HG02943 (cell line): ENCODE measurements around the gene LTB4R2.
"Not testable (repeated sequence)": the region's sequence is repeated elsewhere in the genome, so short reads cannot be mapped to it uniquely, and the experiment has no call there.

Source experiments
- ATAC-seq: cut with Tn5 transposase; IDR thresholded peaks from one replicate; pipeline ENCODE4 v1.9.1; 2021; ENCODE audit warnings: mild to moderate bottlenecking, low read depth, moderate library complexity; ENCODE audit not compliant: unreplicated experiment

LTB4R2 gene

GRCh38 chr14:24335461-24336171, 25.7 kb downstream of the LTB4R2 start:
- ATAC-seq, result no peak

GRCh38 chr14:24337144-24337823, 27.3 kb downstream of the LTB4R2 start:
- no peak for ATAC-seq

GRCh38 chr14:24337824-24338175, 27.9 kb downstream of the LTB4R2 start:
- ATAC-seq, result no peak

- ATAC-seq, result no peak
Observed at GRCh38 chr14:24338843-24339242, 28.9 kb downstream of the LTB4R2 start.

GRCh38 chr14:24339284-24340151, 29.6 kb downstream of the LTB4R2 start, which contains the start of gene RIPK3:
Gene RIPK3, minus strand, starts transcription at chr14:24339991. Its CDS starts 165 bp downstream, at chr14:24339826.
- ATAC-seq, result peak; percentile 77

GRCh38 chr14:24340606-24341005, 30.7 kb downstream of the LTB4R2 start:
- ATAC-seq, result no peak

GRCh38 chr14:24342889-24343288, 32.9 kb downstream of the LTB4R2 start:
- ATAC-seq, result no peak

- no peak for ATAC-seq
Observed at GRCh38 chr14:24343795-24344660, 34.1 kb downstream of the LTB4R2 start.

- no peak for ATAC-seq
Observed at GRCh38 chr14:24347134-24347533, 37.2 kb downstream of the LTB4R2 start.

- no peak for ATAC-seq
Observed at GRCh38 chr14:24348186-24348585, 38.2 kb downstream of the LTB4R2 start.

GRCh38 chr14:24349742-24350141, 39.8 kb downstream of the LTB4R2 start:
- no peak for ATAC-seq

GRCh38 chr14:24351517-24351916, 41.6 kb downstream of the LTB4R2 start:
- ATAC-seq, result no peak

- ATAC-seq, result no peak
Observed at GRCh38 chr14:24353559-24354481, 43.9 kb downstream of the LTB4R2 start.

- not testable (repeated sequence) for ATAC-seq
Observed at GRCh38 chr14:24354482-24354825, 44.5 kb downstream of the LTB4R2 start.

GRCh38 chr14:24355009-24355408, 45.1 kb downstream of the LTB4R2 start:
- ATAC-seq, result no peak

- no peak for ATAC-seq
Observed at GRCh38 chr14:24356208-24356607, 46.3 kb downstream of the LTB4R2 start.

- ATAC-seq, result no peak
Observed at GRCh38 chr14:24360281-24360680, 50.3 kb downstream of the LTB4R2 start.

GRCh38 chr14:24361326-24361725, 51.4 kb downstream of the LTB4R2 start:
- no peak for ATAC-seq
